Muscle of leg (tissue), 11 donors: ENCODE measurements around the gene LRRC39. TPM values are rescaled to one million over a fixed set of nuclear protein-coding genes. Genes with fewer than 3 reads are reported as not detected.

Experiments
- DNase-seq: peaks from one replicate; pipeline ENCODE4 v3.0.0; 2013
- H3K27ac ChIP-seq: one replicate; pipeline ENCODE4 v1.5.1; 2013; ENCODE audit warnings: mild to moderate bottlenecking, low read length, control low read depth
- H3K27me3 ChIP-seq: one replicate; pipeline ENCODE4 v1.6.1; 2013; ENCODE audit warnings: low read length; ENCODE audit not compliant: control insufficient read depth, insufficient read depth
- H3K36me3 ChIP-seq: one replicate; pipeline ENCODE4 v1.6.1; 2013; ENCODE audit warnings: low read length; ENCODE audit not compliant: control insufficient read depth, insufficient read depth
- H3K4me1 ChIP-seq: one replicate; pipeline ENCODE4 v1.6.1; 2013; ENCODE audit warnings: low read length; ENCODE audit not compliant: control insufficient read depth, insufficient read depth
- H3K4me3 ChIP-seq: one replicate; pipeline ENCODE4 v1.5.1; 2013; ENCODE audit warnings: low read length, control low read depth
- H3K9me3 ChIP-seq: replicated peaks from 2 replicates; pipeline ENCODE4 v1.6.1; 2013; ENCODE audit warnings: low read depth, low read length; ENCODE audit not compliant: control insufficient read depth
- WGBS: methylation state at CpG from one replicate; pipeline ENCODE4 v1.1.5; 2013; ENCODE audit warnings: missing lambda C conversion rate; ENCODE audit not compliant: insufficient coverage; 5-methylcytosine and 5-hydroxymethylcytosine counted together
- polyA plus RNA-seq, 8 donors: library from polyadenylated mRNA; unstranded; fragments of 120-200 nt; gene quantifications; one replicate each; pipeline versions ENCODE4 v1.2.1 to v1.2.3, GENCODE V29; 2013; ENCODE audit warnings: inconsistent platforms in 1 of 8, low replicate concordance in 1 of 8; ENCODE audit not compliant: insufficient read length in 8 of 8, insufficient read depth in 1 of 8
- total RNA-seq: library from RNA; stranded (reverse); fragments of 120-200 nt; gene quantifications from one replicate; pipeline ENCODE4 v1.2.4, GENCODE V29; 2013

The LRRC39 gene
- total and polyA plus RNA-seq, 9 donors: 127 to 229 (median 176) TPM

DNA sequence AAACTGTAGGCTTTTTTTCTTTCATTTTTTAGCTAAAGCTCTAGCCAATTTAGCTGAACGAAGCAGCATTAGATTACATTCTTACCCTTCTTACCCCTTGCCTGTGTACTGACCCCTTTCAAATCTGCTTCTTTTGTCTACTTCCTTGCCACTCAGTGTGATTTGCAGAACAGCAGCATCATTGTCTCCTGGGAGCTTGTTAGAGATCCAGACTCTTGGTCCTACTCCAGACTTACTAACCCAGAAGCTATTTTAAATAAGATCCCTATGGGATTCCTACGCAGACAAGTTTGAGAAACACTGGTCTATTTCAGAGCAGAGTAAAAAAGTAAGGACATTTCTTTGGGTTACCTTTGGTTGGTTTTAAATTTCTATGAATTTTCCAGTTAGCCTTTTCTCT is 13.8 kb downstream of the LRRC39 start:
- H3K27me3 ChIP-seq: no peaks in the 10 kb centered on the region
- peak; percentile 65 for DNase-seq
- no peak overlapping the region for H3K4me3 ChIP-seq
- H3K36me3 ChIP-seq: no peaks in the 10 kb centered on the region
- no peaks in the 10 kb centered on the region for H3K4me1 ChIP-seq
- no peak overlapping the region for H3K27ac ChIP-seq
- H3K9me3 ChIP-seq: no peaks in the 10 kb centered on the region
- WGBS: 14% methylated on average over 1 of the region's 2 CpGs

DNA sequence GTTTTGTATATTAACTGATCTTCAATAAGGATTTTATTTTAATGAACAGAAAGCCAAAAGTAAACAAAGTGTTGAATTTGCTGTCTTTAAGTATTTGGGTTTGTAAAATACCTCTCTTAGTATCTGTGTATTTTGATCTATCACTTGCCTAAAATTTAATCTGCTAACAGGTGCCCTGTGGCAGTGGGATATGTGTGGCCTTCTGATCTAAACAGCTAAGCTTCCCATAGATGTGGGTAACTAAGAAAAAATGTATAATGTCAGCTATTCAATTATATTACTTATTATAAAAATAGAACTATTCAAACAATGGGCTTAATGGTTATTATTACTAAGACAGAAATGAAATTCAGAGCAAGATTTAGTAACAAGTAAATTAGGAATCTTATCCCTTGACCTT is 15.2 kb downstream of the LRRC39 start:
- H3K27me3 ChIP-seq: no peaks in the 10 kb centered on the region
- no peaks in the 10 kb centered on the region for H3K36me3 ChIP-seq
- no peaks in the 10 kb centered on the region for H3K4me1 ChIP-seq
- no peak for DNase-seq
- H3K27ac ChIP-seq: no peak overlapping the region
- no peak overlapping the region for H3K4me3 ChIP-seq
- no peaks in the 10 kb centered on the region for H3K9me3 ChIP-seq

DNA sequence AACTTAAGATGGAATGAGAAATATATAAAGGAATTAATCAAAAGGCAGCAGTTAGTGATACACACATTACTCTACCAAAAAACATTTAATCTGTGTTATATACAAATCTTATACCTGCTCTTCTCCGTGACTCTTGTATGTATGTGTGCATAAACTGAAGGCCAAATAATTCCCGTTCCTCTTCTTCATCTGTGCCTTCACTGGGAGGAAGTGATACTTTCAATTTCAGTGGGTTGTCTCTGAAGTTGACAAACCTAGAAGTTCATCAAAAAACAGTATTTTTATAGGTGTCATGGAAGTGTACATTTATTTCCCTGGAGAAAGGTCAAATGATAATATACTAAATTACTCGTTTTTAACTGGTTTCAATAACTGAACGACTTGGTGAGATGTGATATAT is 25.8 kb downstream of the LRRC39 start:
- Histone ChIP-seq H3K36me3 (peaks cover 14% of the 10 kb centered on the region), H3K4me1 (no peaks in the 10 kb centered on the region), H3K4me3 (no peak overlapping the region), H3K9me3 (no peaks in the 10 kb centered on the region), H3K27ac (no peak overlapping the region), H3K27me3 (no peaks in the 10 kb centered on the region)
- WGBS: no CpG with 5 or more reads among the region's 4 CpGs
- peak; percentile 12 for DNase-seq

DNA sequence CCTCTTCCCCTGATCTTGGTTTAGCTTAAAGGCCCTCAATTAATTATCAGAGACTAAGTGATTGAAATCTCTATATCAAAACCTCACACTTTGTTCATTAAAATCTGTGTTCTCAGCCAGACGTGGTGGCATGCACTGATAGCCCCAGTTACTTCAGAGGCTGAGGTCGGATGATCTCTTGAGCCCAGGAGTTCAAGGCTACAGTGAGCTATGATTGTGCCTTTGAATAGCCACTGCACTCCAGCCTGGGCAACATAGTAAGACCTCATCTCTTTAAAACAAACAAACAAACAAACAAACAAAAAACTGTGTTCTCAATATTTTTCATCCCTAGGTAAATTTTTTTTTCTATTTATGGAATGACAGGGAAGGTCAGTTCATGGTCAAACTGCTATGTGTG is 26.4 kb downstream of the LRRC39 start:
- Histone ChIP-seq H3K36me3 (peaks cover 15% of the 10 kb centered on the region), H3K27ac (no peak overlapping the region)

DNA sequence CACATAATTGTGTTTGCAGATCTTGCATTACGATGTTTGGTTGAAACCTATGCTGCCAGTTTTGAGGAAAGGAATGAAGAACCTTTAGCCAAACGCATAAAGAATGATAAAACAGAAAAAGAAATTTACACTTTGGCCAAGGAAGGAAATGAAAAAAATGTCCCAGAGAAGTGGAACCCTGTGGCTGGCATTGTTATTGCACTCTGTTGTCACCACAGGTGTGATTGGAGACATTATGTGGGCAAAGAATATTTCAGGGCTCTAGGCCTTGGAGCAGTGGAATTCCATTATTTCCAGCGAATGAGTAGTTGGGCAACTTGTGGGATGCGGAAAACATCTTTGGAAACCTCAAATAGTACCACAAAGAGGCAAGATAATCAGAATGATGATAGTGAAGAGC is 30.2 kb downstream of the LRRC39 start:
- Histone ChIP-seq H3K27ac (no peak overlapping the region), H3K36me3 (peaks cover 20% of the 10 kb centered on the region), H3K4me3 (no peak overlapping the region), H3K27me3 (no peaks in the 10 kb centered on the region), H3K4me1 (no peaks in the 10 kb centered on the region), H3K9me3 (no peaks in the 10 kb centered on the region)
- 96% methylated on average over 3 of the region's 4 CpGs for WGBS
- no peak for DNase-seq

More for the DNA sequence above, 26.4 kb downstream of the LRRC39 start:
- Histone ChIP-seq H3K27me3 (no peaks in the 10 kb centered on the region), H3K4me1 (no peaks in the 10 kb centered on the region), H3K9me3 (no peaks in the 10 kb centered on the region), H3K4me3 (no peak overlapping the region)
- no peak for DNase-seq
- WGBS: 61% methylated on average over 2 of the region's 2 CpGs

DNA sequence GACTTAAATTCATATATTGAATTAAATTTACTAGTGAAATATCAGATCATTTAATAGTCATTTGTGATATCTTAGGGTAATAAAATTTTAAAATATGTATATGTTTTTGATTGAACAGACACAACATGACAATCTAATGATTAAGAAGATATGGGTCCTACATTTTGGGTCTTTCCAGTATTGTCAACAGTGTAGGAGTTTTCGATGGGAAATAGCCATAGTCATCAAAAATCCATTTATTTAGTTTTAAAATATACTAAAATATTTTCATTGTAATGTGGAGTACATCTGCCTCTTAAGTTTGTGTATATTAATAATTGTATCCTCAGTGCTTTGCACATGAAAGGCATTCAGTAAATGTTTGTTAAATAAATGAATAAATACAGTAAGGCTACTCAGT is 31.1 kb downstream of the LRRC39 start:
- Histone ChIP-seq H3K36me3 (peaks cover 23% of the 10 kb centered on the region), H3K27me3 (no peaks in the 10 kb centered on the region), H3K4me1 (no peaks in the 10 kb centered on the region), H3K27ac (no peak overlapping the region), H3K4me3 (no peak overlapping the region), H3K9me3 (no peaks in the 10 kb centered on the region)
- no CpG with 5 or more reads among the region's 1 CpG for WGBS
- no peak for DNase-seq

DNA sequence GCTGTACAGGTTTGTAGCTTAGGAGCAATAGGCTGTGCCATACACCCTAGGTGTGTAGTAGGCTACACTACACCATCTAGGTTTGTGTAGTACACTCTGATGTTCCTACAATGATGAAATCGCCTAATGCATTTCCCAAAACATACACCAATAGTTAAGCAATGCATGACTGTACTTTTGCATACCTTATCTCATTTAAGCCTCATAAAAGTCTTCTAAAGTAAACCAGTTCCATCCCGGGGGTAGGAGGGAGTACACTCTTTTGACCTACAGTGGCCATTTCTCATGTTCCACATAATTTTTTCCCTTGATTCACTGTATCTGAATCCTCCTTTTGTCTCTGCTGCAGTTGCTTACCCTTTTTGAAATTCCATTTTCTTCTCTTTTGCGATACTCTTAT is 32.9 kb downstream of the LRRC39 start:
- DNase-seq: no peak
- 100% methylated on average over 2 of the region's 3 CpGs for WGBS
- Histone ChIP-seq H3K4me3 (no peak overlapping the region), H3K4me1 (no peaks in the 10 kb centered on the region), H3K36me3 (peaks cover 29% of the 10 kb centered on the region), H3K27me3 (no peaks in the 10 kb centered on the region), H3K27ac (no peak overlapping the region), H3K9me3 (no peaks in the 10 kb centered on the region)

DNA sequence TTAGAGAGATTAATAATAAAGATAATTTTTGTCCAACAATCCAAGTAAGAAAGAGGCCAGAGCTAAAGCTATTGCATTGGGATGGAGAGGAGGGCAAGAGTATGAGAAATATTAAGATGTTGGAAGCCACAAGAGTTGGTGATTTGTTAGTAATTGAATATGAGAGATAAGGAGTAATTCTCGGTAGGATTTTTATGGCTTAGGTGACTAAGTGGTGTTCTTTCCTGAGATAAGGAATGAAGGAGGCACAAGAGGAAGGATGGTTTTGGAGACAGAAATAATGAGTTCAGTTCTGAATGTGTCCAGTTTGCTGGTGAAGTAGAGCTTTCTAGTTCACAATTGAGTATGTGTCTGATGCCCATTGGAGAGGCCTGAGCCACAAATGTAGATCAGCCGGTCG is 35.7 kb downstream of the LRRC39 start:
- 91% methylated on average over 3 of the region's 3 CpGs for WGBS
- Histone ChIP-seq H3K27me3 (no peaks in the 10 kb centered on the region), H3K27ac (no peak overlapping the region), H3K4me1 (no peaks in the 10 kb centered on the region), H3K4me3 (no peak overlapping the region), H3K36me3 (peaks cover 35% of the 10 kb centered on the region), H3K9me3 (no peaks in the 10 kb centered on the region)
- no peak for DNase-seq

DNA sequence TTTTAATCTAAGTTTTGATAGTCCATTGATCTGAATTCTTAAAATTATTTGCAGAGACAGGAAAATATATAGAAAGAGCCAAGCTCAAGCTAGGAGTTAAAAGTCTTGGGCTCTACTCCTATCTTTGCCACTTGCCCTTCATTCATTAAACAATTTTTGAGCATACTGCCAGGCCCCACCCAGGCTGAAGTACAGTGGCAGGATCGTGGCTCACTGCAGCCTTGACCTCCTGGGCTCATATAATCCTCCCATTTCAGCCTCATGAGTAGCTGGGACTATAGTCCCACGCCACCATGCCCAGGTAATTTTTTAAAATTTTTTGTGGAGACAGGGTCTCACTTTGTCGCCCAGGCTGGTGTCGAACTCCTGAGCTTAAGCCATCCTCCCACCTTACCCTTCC is 36.9 kb downstream of the LRRC39 start:
- WGBS: no CpG with 5 or more reads among the region's 4 CpGs
- no peak overlapping the region for H3K4me3 ChIP-seq
- H3K4me1 ChIP-seq: no peaks in the 10 kb centered on the region
- no peak overlapping the region for H3K27ac ChIP-seq
- no peaks in the 10 kb centered on the region for H3K27me3 ChIP-seq
- no peaks in the 10 kb centered on the region for H3K9me3 ChIP-seq
- no peak for DNase-seq
- H3K36me3 ChIP-seq: peaks cover 37% of the 10 kb centered on the region

DNA sequence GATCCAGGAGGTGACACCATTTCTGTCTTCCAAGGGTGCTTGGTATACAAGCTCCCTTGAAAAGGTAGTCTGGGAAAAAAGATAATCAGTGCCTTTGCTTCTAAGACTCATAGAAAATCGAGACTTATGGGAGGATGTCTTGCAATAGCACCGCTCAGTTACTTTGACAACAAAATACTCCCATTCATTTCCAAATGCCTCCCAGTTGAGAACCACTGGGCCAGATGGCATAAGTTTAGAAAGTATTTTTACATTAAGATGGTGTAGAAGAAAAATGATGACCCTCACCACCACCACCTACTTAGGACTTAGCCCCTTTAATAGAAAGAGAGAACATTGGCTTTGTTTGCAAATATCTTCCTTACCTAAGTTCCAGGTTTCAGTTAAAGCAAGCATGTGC is 40.5 kb downstream of the LRRC39 start:
- Histone ChIP-seq H3K36me3 (peaks cover 29% of the 10 kb centered on the region), H3K27me3 (no peaks in the 10 kb centered on the region), H3K4me3 (no peak overlapping the region), H3K27ac (no peak overlapping the region), H3K9me3 (no peaks in the 10 kb centered on the region), H3K4me1 (peaks cover 2% of the 10 kb centered on the region)
- no CpG with 5 or more reads among the region's 2 CpGs for WGBS
- no peak for DNase-seq

DNA sequence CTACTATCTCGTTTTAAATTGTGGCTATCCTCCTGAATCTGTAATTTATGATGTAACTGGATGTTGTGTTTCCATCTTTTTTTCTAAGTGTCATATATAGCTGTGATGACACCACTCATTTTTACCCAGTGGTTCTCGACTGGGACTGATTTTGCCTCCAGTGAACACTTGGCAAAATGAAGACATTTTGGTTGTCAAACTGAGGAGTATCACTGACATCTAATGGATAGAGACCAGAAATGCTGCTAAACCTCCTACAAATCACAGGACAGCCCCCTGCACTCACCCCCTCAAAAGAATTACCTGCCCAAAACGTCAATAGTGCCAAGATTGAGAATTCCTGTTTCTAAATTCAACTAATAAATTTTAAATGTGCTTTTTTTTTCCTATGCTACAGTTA is 43.2 kb downstream of the LRRC39 start:
- no peak overlapping the region for H3K27ac ChIP-seq
- peaks cover 4% of the 10 kb centered on the region for H3K4me1 ChIP-seq
- no peaks in the 10 kb centered on the region for H3K27me3 ChIP-seq
- H3K36me3 ChIP-seq: peaks cover 14% of the 10 kb centered on the region
- WGBS: no CpG with 5 or more reads among the region's 3 CpGs
- DNase-seq: no peak
- no peaks in the 10 kb centered on the region for H3K9me3 ChIP-seq
- no peak overlapping the region for H3K4me3 ChIP-seq
